ENCODE results near the gene PRRC2A.
A peak's percentile ranks its signal among the peaks of the same experiment; 100 is the strongest.

PRRC2A gene

GRCh38 chr6:31665501-31666336 is 45.2 kb downstream of the PRRC2A start, which contains the start of gene CSNK2B:
TSS of gene CSNK2B (plus strand) at chr6:31666080. CDS start at chr6:31666832, 752 bp downstream.
- peak; percentile 96 to 99 for DNase-seq (ENCODE audit: low read depth in 2 of 2)

- DNase-seq (ENCODE audit: low read depth in 2 of 2), result no peak
Observed at GRCh38 chr6:31666337-31666965, 45.9 kb downstream of the PRRC2A start.

- DNase-seq (ENCODE audit: low read depth in 2 of 2), result no peak
Observed at GRCh38 chr6:31669676-31670075, 49.2 kb downstream of the PRRC2A start, which contains the start of gene LY6G5B. TSS of gene LY6G5B (plus strand) at chr6:31669976. CDS start at chr6:31670951, 975 bp downstream.

GRCh38 chr6:31676322-31676903 is 55.9 kb downstream of the PRRC2A start:
- DNase-seq (ENCODE audit: low read depth in 2 of 2), result no peak

- no peak for DNase-seq (ENCODE audit: low read depth in 2 of 2)
Observed at GRCh38 chr6:31676904-31677303, 56.4 kb downstream of the PRRC2A start.

GRCh38 chr6:31677955-31678354 is 57.4 kb downstream of the PRRC2A start:
- no peak for DNase-seq (ENCODE audit: low read depth in 2 of 2)

GRCh38 chr6:31680226-31681134 is 60.0 kb downstream of the PRRC2A start, which contains the start of gene LY6G5C:
TSS of gene LY6G5C (minus strand) at chr6:31681067. CDS start at chr6:31680373, 694 bp downstream.
- peak in 1 of 2 donors; percentile 49 for DNase-seq (ENCODE audit: low read depth in 2 of 2)

GRCh38 chr6:31681135-31681671 is 60.7 kb downstream of the PRRC2A start:
- DNase-seq (ENCODE audit: low read depth in 2 of 2), result peak in 1 of 2 donors; percentile 39

- no peak for DNase-seq (ENCODE audit: low read depth in 2 of 2)
Observed at GRCh38 chr6:31683591-31683990, 63.1 kb downstream of the PRRC2A start.

- DNase-seq (ENCODE audit: low read depth in 2 of 2), result no peak
Observed at GRCh38 chr6:31686483-31686882, 66.0 kb downstream of the PRRC2A start.

- no peak for DNase-seq (ENCODE audit: low read depth in 2 of 2)
Observed at GRCh38 chr6:31687321-31687720, 66.8 kb downstream of the PRRC2A start.

All from stimulated activated CD4-positive, alpha-beta T cell treated with anti-CD3 and anti-CD28 coated beads, Interleukin-15, amount 100 ng/mL, for 48 hours (primary cell).